Right atrium auricular region (tissue), 2 donors: ENCODE results near the gene MYMK. TPM values are rescaled to one million over a fixed set of nuclear protein-coding genes. Genes with fewer than 3 reads are reported as not detected.

Source experiments
- DNase-seq: peaks from one replicate; pipeline ENCODE4 v3.0.0-alpha.2; 2019; ENCODE audit warnings: low spot score
- H3K27ac ChIP-seq, 2 donors: fragments of 200-600 bp; sonication (generic); 1 replicate in 1 of 2; 2 replicates in 1 of 2; pipeline ENCODE4 v1.5.1; 2016 to 2019
- H3K27me3 ChIP-seq, 2 donors: fragments of 200-600 bp; sonication (generic); one replicate each; pipeline versions ENCODE4 v1.5.1 to v1.6.0; 2017 to 2019
- H3K36me3 ChIP-seq: fragments of 200-600 bp; sonication (generic); one replicate; pipeline ENCODE4 v1.5.1; 2016
- H3K4me1 ChIP-seq, 2 donors: fragments of 200-600 bp; sonication (generic); one replicate each; pipeline versions ENCODE4 v1.5.1 to v1.6.0; 2017 to 2019
- H3K4me3 ChIP-seq, 2 donors: fragments of 200-600 bp; sonication (generic); 1 replicate in 1 of 2; 2 replicates in 1 of 2; pipeline ENCODE4 v1.5.1; 2017 to 2019; ENCODE audit warnings: mild to moderate bottlenecking in 1 of 2, moderate library complexity in 1 of 2
- H3K9me3 ChIP-seq, 2 donors: fragments of 200-600 bp; sonication (generic); one replicate each; pipeline ENCODE4 v1.5.1; 2019
- CTCF ChIP-seq, 2 donors: fragments of 200-600 bp; sonication (generic); IDR thresholded peaks; one replicate each; pipeline ENCODE4 v1.5.1; 2019; ENCODE audit warnings: antibody characterized with exemption in 2 of 2
- total RNA-seq, 2 donors: library from RNA; depleted of rRNA; stranded (reverse); fragments of >200 nt; gene quantifications; one replicate each; pipeline ENCODE4 v1.1.0, GENCODE V29; 2016

Gene MYMK
- total RNA-seq, 2 donors from 2014 or later, result not detected

GRCh38 chr9:133556354-133556753 is 31.6 kb upstream of the MYMK start:
- peaks cover 0 to 40% of the 10 kb centered on the region in 2 donors for H3K4me1 ChIP-seq
- H3K27me3 ChIP-seq, result no peaks in the 10 kb centered on the region
- no peak for DNase-seq
- no peak overlapping the region for H3K4me3 ChIP-seq
- TF ChIP-seq CTCF (IDR thresholded peaks at IDR 0.05), result no peak
- no peaks in the 10 kb centered on the region for H3K36me3 ChIP-seq
- H3K9me3 ChIP-seq, result no peaks in the 10 kb centered on the region
- no peak overlapping the region for H3K27ac ChIP-seq

GRCh38 chr9:133554729-133555128 is 30.0 kb upstream of the MYMK start:
- DNase-seq, result no peak
- Histone ChIP-seq H3K4me3 (no peak overlapping the region), H3K36me3 (no peaks in the 10 kb centered on the region), H3K4me1 (peaks cover 0 to 26% of the 10 kb centered on the region in 2 donors), H3K27me3 (no peaks in the 10 kb centered on the region), H3K27ac (no peak overlapping the region), H3K9me3 (no peaks in the 10 kb centered on the region)
- no peak for TF ChIP-seq CTCF (IDR thresholded peaks at IDR 0.05)

GRCh38 chr9:133553973-133554713 is 29.4 kb upstream of the MYMK start:
- Histone ChIP-seq H3K4me3 (no peak overlapping the region), H3K36me3 (no peaks in the 10 kb centered on the region), H3K4me1 (peaks cover 0 to 20% of the 10 kb centered on the region in 2 donors), H3K27ac (no peak overlapping the region), H3K27me3 (no peaks in the 10 kb centered on the region), H3K9me3 (no peaks in the 10 kb centered on the region)
- no peak for TF ChIP-seq CTCF (IDR thresholded peaks at IDR 0.05)
- DNase-seq, result no peak

- H3K4me3 ChIP-seq, result no peak overlapping the region
- no peaks in the 10 kb centered on the region for H3K9me3 ChIP-seq
- H3K27me3 ChIP-seq, result no peaks in the 10 kb centered on the region
- peaks cover 0 to 10% of the 10 kb centered on the region in 2 donors for H3K4me1 ChIP-seq
- H3K36me3 ChIP-seq, result no peaks in the 10 kb centered on the region
- TF ChIP-seq CTCF (IDR thresholded peaks at IDR 0.05), result no peak
- no peak overlapping the region for H3K27ac ChIP-seq
- no peak for DNase-seq
These were observed 28.4 kb upstream of the MYMK start for GRCh38 chr9:133553123-133553522.

GRCh38 chr9:133552236-133552635 is 27.5 kb upstream of the MYMK start:
- TF ChIP-seq CTCF (IDR thresholded peaks at IDR 0.05), result no peak
- no peak for DNase-seq
- Histone ChIP-seq H3K9me3 (no peaks in the 10 kb centered on the region), H3K27ac (no peak overlapping the region), H3K4me1 (peaks cover 0 to 1% of the 10 kb centered on the region in 2 donors), H3K4me3 (no peak overlapping the region), H3K27me3 (no peaks in the 10 kb centered on the region), H3K36me3 (no peaks in the 10 kb centered on the region)

- TF ChIP-seq CTCF (IDR thresholded peaks at IDR 0.05), result no peak
- Histone ChIP-seq H3K36me3 (no peaks in the 10 kb centered on the region), H3K27ac (no peak overlapping the region)
These were observed 26.7 kb upstream of the MYMK start for GRCh38 chr9:133551446-133551845.

More at GRCh38 chr9:133551446-133551845, 26.7 kb upstream of the MYMK start:
- no peak for DNase-seq
- no peaks in the 10 kb centered on the region for H3K9me3 ChIP-seq
- H3K4me3 ChIP-seq, result no peak overlapping the region
- H3K4me1 ChIP-seq, result peaks cover 0 to 6% of the 10 kb centered on the region in 2 donors
- no peaks in the 10 kb centered on the region for H3K27me3 ChIP-seq
